Transverse colon (tissue), 4 donors: Measurements from ENCODE around the gene WDR75. TPM values are rescaled to one million over a fixed set of nuclear protein-coding genes. Genes with fewer than 3 reads are reported as not detected.

Source experiments
- DNase-seq: peaks from one replicate; pipeline ENCODE4 v3.0.0-alpha.2; 2019
- H3K27ac ChIP-seq, 4 donors: fragments of 200-600 bp; sonication (generic); 2 replicates each; pipeline ENCODE4 v1.5.1; 2016 to 2018; ENCODE audit warnings: inconsistent platforms in 4 of 4
- H3K27me3 ChIP-seq: fragments of 200-600 bp; sonication (generic); 2 replicates; pipeline ENCODE4 v1.5.1; 2017; ENCODE audit warnings: inconsistent platforms
- H3K36me3 ChIP-seq, 4 donors: fragments of 200-600 bp; sonication (generic); 2 replicates each; pipeline ENCODE4 v1.5.1; 2017 to 2019; ENCODE audit warnings: inconsistent platforms in 4 of 4
- H3K4me1 ChIP-seq, 4 donors: fragments of 200-600 bp; sonication (generic); 2 replicates each; pipeline ENCODE4 v1.5.1; 2017 to 2020; ENCODE audit warnings: inconsistent platforms in 4 of 4
- H3K4me3 ChIP-seq, 4 donors: fragments of 200-600 bp; sonication (generic); 1 replicate in 1 of 4; 2 replicates in 3 of 4; pipeline versions ENCODE4 v1.5.1 to v1.6.1; 2017 to 2019; ENCODE audit warnings: inconsistent platforms in 4 of 4
- H3K9me3 ChIP-seq, 2 donors: fragments of 200-600 bp; sonication (generic); 2 replicates each; pipeline ENCODE4 v1.5.1; 2017 to 2019; ENCODE audit warnings: inconsistent platforms in 2 of 2
- EP300 ChIP-seq: sonication (generic); formaldehyde crosslinking; IDR thresholded peaks from one replicate; pipeline ENCODE4 v1.6.1; 2017; ENCODE audit warnings: antibody characterized with exemption, low read depth
- POLR2A ChIP-seq: fragments of 450-650 bp; IDR thresholded peaks from one replicate; pipeline ENCODE4 v1.6.1; 2016; ENCODE audit warnings: antibody characterized with exemption, mild to moderate bottlenecking, moderate library complexity
- POLR2AphosphoS5 ChIP-seq, 3 donors: sonication (generic); formaldehyde crosslinking; IDR thresholded peaks; one replicate each; pipeline ENCODE4 v1.6.1; 2016; ENCODE audit warnings: antibody characterized with exemption in 3 of 3
- WGBS, 2 donors: methylation state at CpG; one replicate each; pipeline ENCODE4 v1.1.5; 2018; ENCODE audit warnings: low coverage in 1 of 2; 5-methylcytosine and 5-hydroxymethylcytosine counted together
- in situ Hi-C, 4 donors: fragments of 200-750 bp; cut with MboI; loops; one replicate each; pipeline versions ENCODE4 v1.15.0 to v1.15.1; 2017; ENCODE audit warnings: low sequenced_read_pairs in 3 of 4, low pct_ligation_motif_present in 1 of 4, low pct_unique_long_range_greater_than_20kb in 1 of 4
- intact Hi-C: fragments of 100-400 bp; cut with DNase I; formaldehyde crosslinking; loops from one replicate; pipeline ENCODE4 v1.15.1; 2023; ENCODE audit warnings: low total_unique reads
- total RNA-seq, 4 donors: library from RNA; depleted of rRNA; stranded (reverse); fragments of >200 nt; gene quantifications; one replicate each; pipeline ENCODE4 v1.1.0, GENCODE V29; 2016
- TF ChIP-seq, protein P1 (sequence below), 5 experiments: fragments of 200-600 bp in 3 of 5; fragments of 450-650 bp in 2 of 5; sonication (generic) in 3 of 5; IDR thresholded peaks; 1 replicate in 2 of 5; 2 replicates in 3 of 5; pipeline ENCODE4 v1.5.1; 2016 to 2017; ENCODE audit warnings: antibody characterized with exemption in 5 of 5, inconsistent platforms in 3 of 5, mild to moderate bottlenecking in 2 of 5, moderate library complexity in 1 of 5

The WDR75 gene
- total RNA-seq, 4 donors from 2014 or later, result 11.1 to 38.1 (median 25.2) TPM

DNA sequence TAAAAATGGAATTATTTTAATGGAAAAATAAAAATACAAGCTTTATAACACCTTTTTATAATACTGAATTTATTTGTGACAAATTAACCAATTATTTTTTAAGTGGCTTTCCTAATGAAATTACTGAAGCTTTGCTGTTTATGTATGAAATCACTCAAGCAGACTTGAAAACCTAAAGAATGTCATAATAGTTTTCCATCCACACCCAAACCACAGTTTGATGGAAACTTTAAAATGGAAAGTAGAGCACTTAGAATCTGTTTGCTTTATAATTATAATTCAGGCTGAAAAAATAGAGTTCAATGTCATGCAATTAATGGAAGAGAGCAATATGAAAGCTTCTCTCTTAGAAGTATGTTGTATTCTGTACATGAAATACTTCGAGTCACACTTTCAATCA, 31.6 kb upstream of the WDR75 start:
- 50 to 76% methylated on average over 1 of the region's 1 CpG for WGBS, 2 donors
- in situ Hi-C loops (loop anchor here (10.0 to 25.0 kb wide), 5 partner anchors 272 to 885 kb away; no protein-coding TSS in a partner anchor), intact Hi-C loops (loop anchor here (5.0 to 10.0 kb wide), 2 partner anchors 62 to 315 kb away; no protein-coding TSS in a partner anchor)
- peak overlapping the region; percentile 12 to 79 (median 78) for H3K27ac ChIP-seq
- no peak for DNase-seq
- no peaks in the 10 kb centered on the region for H3K9me3 ChIP-seq
- H3K36me3 ChIP-seq, result no peaks in the 10 kb centered on the region
- H3K27me3 ChIP-seq, result no peaks in the 10 kb centered on the region
- no peak for TF ChIP-seq POLR2A
- TF ChIP-seq, protein P1, sequence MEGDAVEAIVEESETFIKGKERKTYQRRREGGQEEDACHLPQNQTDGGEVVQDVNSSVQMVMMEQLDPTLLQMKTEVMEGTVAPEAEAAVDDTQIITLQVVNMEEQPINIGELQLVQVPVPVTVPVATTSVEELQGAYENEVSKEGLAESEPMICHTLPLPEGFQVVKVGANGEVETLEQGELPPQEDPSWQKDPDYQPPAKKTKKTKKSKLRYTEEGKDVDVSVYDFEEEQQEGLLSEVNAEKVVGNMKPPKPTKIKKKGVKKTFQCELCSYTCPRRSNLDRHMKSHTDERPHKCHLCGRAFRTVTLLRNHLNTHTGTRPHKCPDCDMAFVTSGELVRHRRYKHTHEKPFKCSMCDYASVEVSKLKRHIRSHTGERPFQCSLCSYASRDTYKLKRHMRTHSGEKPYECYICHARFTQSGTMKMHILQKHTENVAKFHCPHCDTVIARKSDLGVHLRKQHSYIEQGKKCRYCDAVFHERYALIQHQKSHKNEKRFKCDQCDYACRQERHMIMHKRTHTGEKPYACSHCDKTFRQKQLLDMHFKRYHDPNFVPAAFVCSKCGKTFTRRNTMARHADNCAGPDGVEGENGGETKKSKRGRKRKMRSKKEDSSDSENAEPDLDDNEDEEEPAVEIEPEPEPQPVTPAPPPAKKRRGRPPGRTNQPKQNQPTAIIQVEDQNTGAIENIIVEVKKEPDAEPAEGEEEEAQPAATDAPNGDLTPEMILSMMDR (IDR thresholded peaks at IDR 0.05), result no peak
- no peak for TF ChIP-seq POLR2AphosphoS5 (IDR thresholded peaks at IDR 0.05)
- no peak for TF ChIP-seq EP300
- H3K4me1 ChIP-seq, result peaks cover 0 to 16% (median 8%) of the 10 kb centered on the region in 4 donors
- H3K4me3 ChIP-seq, result no peak overlapping the region

DNA sequence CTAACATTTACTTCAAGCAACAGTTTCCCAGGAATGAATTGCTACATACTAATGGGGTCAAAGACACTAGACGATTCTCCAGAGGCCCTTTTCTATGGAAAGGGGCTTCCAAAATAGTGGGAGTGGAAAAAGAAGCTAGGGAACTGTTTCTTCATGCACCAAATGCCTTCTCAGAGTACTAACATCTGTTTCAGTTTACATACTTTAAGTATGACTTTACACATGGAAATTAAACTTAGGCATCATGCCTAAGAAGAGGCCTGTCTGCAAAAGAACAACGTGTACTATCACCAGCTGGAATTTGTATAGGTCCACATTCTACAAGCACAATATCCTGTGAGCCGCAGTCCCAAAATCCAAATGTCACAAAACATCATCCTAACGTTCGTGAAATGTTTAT, 29.4 kb upstream of the WDR75 start:
- Histone ChIP-seq H3K36me3 (no peaks in the 10 kb centered on the region), H3K9me3 (no peaks in the 10 kb centered on the region), H3K4me1 (peaks cover 0 to 16% (median 8%) of the 10 kb centered on the region in 4 donors), H3K4me3 (no peak overlapping the region), H3K27ac (peak overlapping the region; percentile 66 to 76 (median 70)), H3K27me3 (no peaks in the 10 kb centered on the region)
- in situ Hi-C loops, result loop anchor here (10.0 to 25.0 kb wide), 5 partner anchors 275 to 887 kb away; no protein-coding TSS in a partner anchor
- 33 to 35% methylated on average over 4 to 5 of the region's 5 CpGs for WGBS, 2 donors
- no peak for DNase-seq
- TF ChIP-seq EP300 (peak; percentile 91), POLR2A (no peak), POLR2AphosphoS5 (IDR thresholded peaks at IDR 0.05) (peak; percentile 87 to 90 (median 90))
- TF ChIP-seq, protein P1 (IDR thresholded peaks at IDR 0.05), result no peak
- intact Hi-C loops, result loop anchor here (5.0 to 10.0 kb wide), 2 partner anchors 65 to 317 kb away; no protein-coding TSS in a partner anchor

DNA sequence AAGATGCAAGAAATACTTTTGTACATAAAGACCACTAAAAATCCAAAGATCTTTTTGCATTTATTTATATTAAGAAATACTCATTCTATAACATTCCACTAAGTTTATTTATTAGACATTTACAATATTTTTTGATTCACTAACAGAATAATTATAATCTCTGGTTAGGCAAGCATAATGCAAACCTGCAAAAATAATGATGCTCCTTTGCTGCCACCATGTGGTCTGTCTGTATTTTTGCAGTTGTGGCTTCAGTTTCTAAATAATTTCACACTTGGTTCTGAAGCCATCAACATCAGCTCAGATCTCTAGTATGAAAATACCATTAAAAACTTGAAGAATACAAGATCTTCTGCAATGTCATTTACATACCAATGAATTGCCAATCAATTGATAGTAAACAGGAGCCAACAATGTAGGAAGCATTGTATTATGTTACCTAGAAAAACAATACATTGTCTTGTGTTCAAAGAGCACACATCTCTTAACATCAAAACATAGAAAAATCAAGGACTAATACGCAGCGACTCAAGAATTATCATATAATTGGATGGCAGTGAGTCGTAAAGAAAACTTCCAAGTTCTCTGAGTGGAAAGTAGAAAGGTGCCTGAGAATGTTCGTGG, 28.8 kb upstream of the WDR75 start:
- 46 to 48% methylated on average over 4 of the region's 4 CpGs for WGBS, 2 donors
- Histone ChIP-seq H3K27me3 (no peaks in the 10 kb centered on the region), H3K4me1 (peaks cover 0 to 16% (median 8%) of the 10 kb centered on the region in 4 donors), H3K9me3 (no peaks in the 10 kb centered on the region), H3K4me3 (no peak overlapping the region), H3K36me3 (no peaks in the 10 kb centered on the region), H3K27ac (peak overlapping the region; percentile 66 to 76 (median 70))
- peak; percentile 21 for DNase-seq
- TF ChIP-seq, protein P1 (IDR thresholded peaks at IDR 0.05), result peak; percentile 70 to 87 (median 71)
- TF ChIP-seq POLR2A, result no peak
- intact Hi-C loops, result loop anchor here (5.0 to 10.0 kb wide), 2 partner anchors 65 to 318 kb away; no protein-coding TSS in a partner anchor
- in situ Hi-C loops, result loop anchor here (10.0 to 25.0 kb wide), 5 partner anchors 275 to 888 kb away; no protein-coding TSS in a partner anchor

DNA sequence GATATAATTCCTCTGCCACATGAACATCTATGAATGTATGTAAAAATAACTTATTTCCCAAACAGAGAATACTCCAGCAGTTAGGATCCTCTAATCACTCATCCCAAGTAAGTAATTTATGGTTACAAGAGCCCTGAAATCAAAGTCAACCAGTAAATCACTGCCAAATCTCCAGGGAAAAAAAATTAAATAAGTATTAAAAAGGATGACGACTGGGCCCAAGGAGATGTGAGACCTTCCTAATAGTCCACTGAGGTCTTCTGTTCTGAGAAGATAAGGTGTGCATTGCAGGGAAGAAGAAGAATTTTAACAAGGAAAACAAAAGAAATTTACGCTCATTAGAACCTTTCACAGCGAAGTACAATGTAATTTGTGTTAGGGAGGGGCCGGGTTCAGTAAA, 28.0 kb upstream of the WDR75 start:
- Histone ChIP-seq H3K36me3 (no peaks in the 10 kb centered on the region), H3K27ac (peak overlapping the region in 3 of 4 donors; percentile 67 to 76 (median 74)), H3K27me3 (no peaks in the 10 kb centered on the region), H3K4me3 (no peak overlapping the region), H3K4me1 (peaks cover 0 to 10% (median 6%) of the 10 kb centered on the region in 4 donors), H3K9me3 (no peaks in the 10 kb centered on the region)
- 75 to 93% methylated on average over 4 of the region's 4 CpGs for WGBS, 2 donors
- intact Hi-C loops, result loop anchor here (5.0 to 10.0 kb wide), 2 partner anchors 66 to 318 kb away; no protein-coding TSS in a partner anchor
- TF ChIP-seq, protein P1 (IDR thresholded peaks at IDR 0.05), result no peak
- TF ChIP-seq POLR2AphosphoS5 (IDR thresholded peaks at IDR 0.05) (no peak), EP300 (no peak), POLR2A (no peak)
- in situ Hi-C loops, result loop anchor here (10.0 to 25.0 kb wide), 5 partner anchors 276 to 888 kb away; no protein-coding TSS in a partner anchor
- no peak for DNase-seq
